Measurements from ENCODE around the gene SIN3B.

SIN3B gene

GRCh38 chr19:16919496-16919895 is 90.3 kb downstream of the SIN3B start:
- Mint-ChIP-seq H3K36me3 (peaks cover 4% of the 10 kb centered on the region), H3K4me3 (no peak overlapping the region), H3K9me3 (ENCODE audit: low read depth) (no peaks in the 10 kb centered on the region), H3K4me1 (ENCODE audit: low read depth) (no peaks in the 10 kb centered on the region), H3K27ac (no peak overlapping the region), H3K27me3 (no peaks in the 10 kb centered on the region)

- no peaks in the 10 kb centered on the region for H3K9me3 Mint-ChIP-seq (ENCODE audit: low read depth)
- no peaks in the 10 kb centered on the region for H3K4me1 Mint-ChIP-seq (ENCODE audit: low read depth)
- no peaks in the 10 kb centered on the region for H3K27me3 Mint-ChIP-seq
- peaks cover 4% of the 10 kb centered on the region for H3K36me3 Mint-ChIP-seq
- H3K4me3 Mint-ChIP-seq: no peak overlapping the region
- H3K27ac Mint-ChIP-seq: no peak overlapping the region
These were observed 91.8 kb downstream of the SIN3B start for GRCh38 chr19:16920816-16921529.

- H3K4me3 Mint-ChIP-seq: no peak overlapping the region
- no peaks in the 10 kb centered on the region for H3K27me3 Mint-ChIP-seq
- no peaks in the 10 kb centered on the region for H3K4me1 Mint-ChIP-seq (ENCODE audit: low read depth)
- H3K27ac Mint-ChIP-seq: no peak overlapping the region
- H3K9me3 Mint-ChIP-seq (ENCODE audit: low read depth): no peaks in the 10 kb centered on the region
- H3K36me3 Mint-ChIP-seq: peaks cover 7% of the 10 kb centered on the region
These were observed 92.8 kb downstream of the SIN3B start for GRCh38 chr19:16921766-16922591.

- H3K4me3 Mint-ChIP-seq: no peak overlapping the region
- H3K36me3 Mint-ChIP-seq: peaks cover 7% of the 10 kb centered on the region
- H3K27me3 Mint-ChIP-seq: no peaks in the 10 kb centered on the region
- H3K27ac Mint-ChIP-seq: no peak overlapping the region
- H3K4me1 Mint-ChIP-seq (ENCODE audit: low read depth): no peaks in the 10 kb centered on the region
- no peaks in the 10 kb centered on the region for H3K9me3 Mint-ChIP-seq (ENCODE audit: low read depth)
These were observed 93.4 kb downstream of the SIN3B start for GRCh38 chr19:16922592-16922934.

GRCh38 chr19:16922949-16923348 is 93.8 kb downstream of the SIN3B start:
- Mint-ChIP-seq H3K9me3 (ENCODE audit: low read depth) (no peaks in the 10 kb centered on the region), H3K27ac (no peak overlapping the region)

GRCh38 chr19:16927883-16928282 is 98.7 kb downstream of the SIN3B start:
- no peaks in the 10 kb centered on the region for H3K27me3 Mint-ChIP-seq
- no peaks in the 10 kb centered on the region for H3K9me3 Mint-ChIP-seq (ENCODE audit: low read depth)
- no peak overlapping the region for H3K27ac Mint-ChIP-seq
- H3K4me3 Mint-ChIP-seq: no peak overlapping the region
- peaks cover 7% of the 10 kb centered on the region for H3K36me3 Mint-ChIP-seq
- H3K4me1 Mint-ChIP-seq (ENCODE audit: low read depth): no peaks in the 10 kb centered on the region

More at GRCh38 chr19:16922949-16923348, 93.8 kb downstream of the SIN3B start:
- H3K4me1 Mint-ChIP-seq (ENCODE audit: low read depth): no peaks in the 10 kb centered on the region
- H3K27me3 Mint-ChIP-seq: no peaks in the 10 kb centered on the region
- H3K4me3 Mint-ChIP-seq: no peak overlapping the region
- peaks cover 7% of the 10 kb centered on the region for H3K36me3 Mint-ChIP-seq

- Mint-ChIP-seq H3K4me1 (ENCODE audit: low read depth) (no peaks in the 10 kb centered on the region), H3K27ac (no peak overlapping the region), H3K9me3 (ENCODE audit: low read depth) (peaks cover under 1% of the 10 kb centered on the region), H3K36me3 (peaks cover 9% of the 10 kb centered on the region), H3K4me3 (no peak overlapping the region), H3K27me3 (no peaks in the 10 kb centered on the region)
These were observed 99.2 kb downstream of the SIN3B start for GRCh38 chr19:16928351-16928750.

GRCh38 chr19:16928916-16929315 is 99.7 kb downstream of the SIN3B start:
- H3K36me3 Mint-ChIP-seq: peaks cover 13% of the 10 kb centered on the region
- H3K9me3 Mint-ChIP-seq (ENCODE audit: low read depth): peaks cover 6% of the 10 kb centered on the region
- H3K27ac Mint-ChIP-seq: no peak overlapping the region
- no peak overlapping the region for H3K4me3 Mint-ChIP-seq
- H3K27me3 Mint-ChIP-seq: no peaks in the 10 kb centered on the region
- no peaks in the 10 kb centered on the region for H3K4me1 Mint-ChIP-seq (ENCODE audit: low read depth)
